Measurements from ENCODE around the gene FLNB. TPM values are rescaled to one million over a fixed set of nuclear protein-coding genes. Genes with fewer than 3 reads are reported as not detected.
"Not testable (repeated sequence)": the region's sequence is repeated elsewhere in the genome, so short reads cannot be mapped to it uniquely, and the experiment has no call there.

FLNB gene
- total RNA-seq, 1 donor from 2014 or later, result 83.3 TPM

DNA sequence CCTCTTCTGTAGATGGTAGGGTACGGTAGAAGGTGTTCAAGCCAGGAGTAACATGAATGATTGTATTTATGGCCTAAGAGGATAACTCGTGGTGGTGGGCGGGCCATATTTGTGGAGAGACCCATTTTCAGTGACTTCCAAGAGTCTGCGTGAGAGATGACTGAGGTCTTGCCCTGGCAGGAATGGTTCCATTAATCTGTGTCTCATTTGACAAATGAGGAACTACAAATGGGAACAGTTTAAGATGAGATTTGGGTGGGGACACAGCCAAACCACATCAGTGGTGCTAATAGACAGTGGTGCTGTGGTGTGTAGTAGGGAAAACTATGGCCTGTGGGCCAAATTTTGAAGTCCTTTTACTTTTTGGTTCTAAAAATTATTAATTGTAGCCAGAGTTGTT is 47.1 kb downstream of the FLNB start:
- Histone ChIP-seq H3K4me1 (peaks cover 42% of the 10 kb centered on the region), H3K9me3 (no peaks in the 10 kb centered on the region), H3K27ac (no peak overlapping the region), H3K36me3 (no peaks in the 10 kb centered on the region), H3K27me3 (ENCODE audit: low read depth) (no peaks in the 10 kb centered on the region), H3K4me3 (no peak overlapping the region)
- DNase-seq (no peak), ATAC-seq (no peak)
- TF ChIP-seq, protein P1, sequence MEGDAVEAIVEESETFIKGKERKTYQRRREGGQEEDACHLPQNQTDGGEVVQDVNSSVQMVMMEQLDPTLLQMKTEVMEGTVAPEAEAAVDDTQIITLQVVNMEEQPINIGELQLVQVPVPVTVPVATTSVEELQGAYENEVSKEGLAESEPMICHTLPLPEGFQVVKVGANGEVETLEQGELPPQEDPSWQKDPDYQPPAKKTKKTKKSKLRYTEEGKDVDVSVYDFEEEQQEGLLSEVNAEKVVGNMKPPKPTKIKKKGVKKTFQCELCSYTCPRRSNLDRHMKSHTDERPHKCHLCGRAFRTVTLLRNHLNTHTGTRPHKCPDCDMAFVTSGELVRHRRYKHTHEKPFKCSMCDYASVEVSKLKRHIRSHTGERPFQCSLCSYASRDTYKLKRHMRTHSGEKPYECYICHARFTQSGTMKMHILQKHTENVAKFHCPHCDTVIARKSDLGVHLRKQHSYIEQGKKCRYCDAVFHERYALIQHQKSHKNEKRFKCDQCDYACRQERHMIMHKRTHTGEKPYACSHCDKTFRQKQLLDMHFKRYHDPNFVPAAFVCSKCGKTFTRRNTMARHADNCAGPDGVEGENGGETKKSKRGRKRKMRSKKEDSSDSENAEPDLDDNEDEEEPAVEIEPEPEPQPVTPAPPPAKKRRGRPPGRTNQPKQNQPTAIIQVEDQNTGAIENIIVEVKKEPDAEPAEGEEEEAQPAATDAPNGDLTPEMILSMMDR (IDR thresholded peaks at IDR 0.05), result no peak
- intact Hi-C loops (cut with DNase I), result no loop called here

DNA sequence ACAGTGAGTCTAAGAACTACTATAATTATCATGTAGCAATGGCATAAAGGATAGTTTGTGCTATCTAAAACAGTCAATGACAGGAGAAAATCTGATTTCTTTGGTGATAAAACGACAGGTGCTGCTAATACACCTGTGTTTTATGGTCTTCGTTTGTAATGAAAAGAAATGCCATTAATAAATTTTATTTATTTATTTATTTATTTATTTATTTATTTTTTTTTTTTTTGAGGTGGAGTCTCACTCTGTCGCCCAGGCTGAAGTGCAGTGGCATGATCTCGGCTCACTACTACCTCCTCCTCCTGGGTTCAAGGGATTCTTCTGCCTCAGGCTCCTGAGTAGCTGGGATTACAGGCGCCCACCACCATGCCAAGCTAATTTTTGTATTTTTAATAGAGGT is 47.7 kb downstream of the FLNB start:
- ATAC-seq; DNase-seq; H3K36me3 ChIP-seq; H3K27me3 ChIP-seq (ENCODE audit: low read depth); H3K4me3 ChIP-seq; H3K9me3 ChIP-seq; intact Hi-C loops (cut with DNase I); H3K27ac ChIP-seq: not testable (repeated sequence)
- peaks cover 37% of the 10 kb centered on the region for H3K4me1 ChIP-seq

DNA sequence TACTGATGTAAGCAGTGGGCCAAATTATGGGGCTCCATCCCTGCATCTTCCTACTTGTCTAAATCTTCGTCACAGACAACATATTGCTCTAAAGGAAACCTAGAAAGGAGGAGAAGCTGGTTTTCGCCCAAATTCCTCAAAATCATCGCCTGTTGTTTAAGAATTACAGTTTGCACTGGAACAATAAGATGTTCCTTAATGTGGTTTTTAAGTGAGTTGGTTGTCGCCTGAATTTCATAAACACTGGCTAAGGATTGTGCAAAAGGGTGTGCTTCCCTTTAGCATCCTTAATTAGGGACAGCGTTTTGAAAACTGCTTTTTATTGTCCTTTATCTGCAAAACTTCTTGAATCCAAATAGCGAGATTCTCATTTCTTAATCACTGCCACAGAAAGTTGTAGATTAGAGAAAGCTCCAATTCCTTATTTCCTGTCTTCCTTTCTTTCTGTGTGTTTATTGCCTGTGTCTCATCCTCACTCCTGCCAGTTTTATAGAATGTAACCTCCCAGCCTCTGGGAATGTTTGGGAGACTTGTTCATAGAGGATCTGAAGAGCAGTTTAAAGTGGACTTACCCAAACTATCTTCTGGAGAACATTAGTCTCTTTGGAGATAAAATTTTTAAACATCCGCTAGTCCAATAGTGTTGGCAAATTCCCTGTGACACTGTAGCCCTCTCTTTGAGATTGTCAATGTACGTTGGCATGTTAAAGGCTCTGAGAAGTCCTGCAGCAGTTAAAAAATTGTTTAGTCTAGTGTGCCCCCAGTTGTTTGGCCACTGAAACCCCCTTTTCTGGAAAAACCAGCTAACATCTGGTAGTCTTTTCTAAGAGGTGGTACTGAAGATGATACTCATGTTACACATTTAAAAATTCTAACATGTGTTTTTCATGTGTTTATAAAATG is 50.4 kb downstream of the FLNB start:
- TF ChIP-seq, protein P1 (IDR thresholded peaks at IDR 0.05), result no peak
- Histone ChIP-seq H3K36me3 (no peaks in the 10 kb centered on the region), H3K27ac (peak overlapping the region; percentile 15), H3K4me3 (no peak overlapping the region), H3K27me3 (ENCODE audit: low read depth) (no peaks in the 10 kb centered on the region), H3K4me1 (peaks cover 16% of the 10 kb centered on the region), H3K9me3 (no peaks in the 10 kb centered on the region)
- intact Hi-C loops (cut with DNase I), result no loop called here
- ATAC-seq (no peak), DNase-seq (no peak)

DNA sequence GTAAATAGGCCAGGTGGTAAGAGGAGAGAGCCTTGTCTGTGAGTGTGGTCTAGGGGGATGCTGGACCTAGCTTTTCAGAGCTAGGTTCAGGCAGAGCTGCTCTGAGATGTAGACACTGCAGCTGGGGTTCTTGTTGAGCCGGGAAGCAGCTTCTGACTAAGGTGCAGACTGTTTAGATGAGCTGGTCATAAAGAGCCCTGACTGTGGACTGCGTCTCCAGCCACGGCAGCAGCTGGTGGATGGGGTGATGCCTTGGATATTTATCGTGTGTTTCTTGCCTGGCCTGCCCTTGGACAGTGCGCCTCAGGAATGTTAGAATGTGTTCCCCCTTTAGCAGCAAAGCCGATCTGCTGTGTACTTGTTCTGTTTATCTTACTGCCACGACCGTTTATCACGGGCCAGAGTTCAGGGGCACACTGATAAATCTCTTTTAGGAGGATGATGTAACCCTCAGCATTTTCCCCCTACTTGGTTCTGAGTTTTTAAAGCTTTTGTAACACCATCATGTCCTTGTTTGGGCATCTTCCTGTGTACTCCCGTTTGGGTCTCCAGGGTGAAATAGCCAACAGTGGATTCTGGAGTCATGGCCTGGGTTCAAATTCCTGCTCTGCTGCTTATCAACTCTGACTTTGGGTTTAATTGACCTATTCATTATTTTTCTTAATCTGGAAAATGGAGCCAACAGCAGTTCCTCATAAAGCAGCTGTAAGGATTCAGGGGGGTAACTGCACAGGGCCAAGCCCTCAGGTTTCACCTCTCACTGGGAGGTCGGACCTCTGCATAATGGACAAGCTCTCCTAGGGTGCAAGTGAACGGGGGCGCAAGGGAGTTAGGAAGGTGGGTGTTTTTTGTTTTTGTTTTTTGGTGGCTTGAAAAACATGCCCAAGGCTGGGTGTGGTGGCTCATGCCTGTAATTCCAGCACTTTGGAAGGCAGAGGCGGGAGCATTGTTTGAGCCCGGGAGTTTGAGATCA is 51.4 kb downstream of the FLNB start:
- Histone ChIP-seq H3K36me3 (no peaks in the 10 kb centered on the region), H3K4me3 (no peak overlapping the region), H3K9me3 (no peaks in the 10 kb centered on the region), H3K4me1 (peaks cover 16% of the 10 kb centered on the region), H3K27ac (peak overlapping the region; percentile 15), H3K27me3 (ENCODE audit: low read depth) (no peaks in the 10 kb centered on the region)
- no peak for DNase-seq
- TF ChIP-seq, protein P1 (IDR thresholded peaks at IDR 0.05), result no peak
- peak; percentile 65 to 66 for ATAC-seq
- intact Hi-C loops (cut with DNase I), result no loop called here

DNA sequence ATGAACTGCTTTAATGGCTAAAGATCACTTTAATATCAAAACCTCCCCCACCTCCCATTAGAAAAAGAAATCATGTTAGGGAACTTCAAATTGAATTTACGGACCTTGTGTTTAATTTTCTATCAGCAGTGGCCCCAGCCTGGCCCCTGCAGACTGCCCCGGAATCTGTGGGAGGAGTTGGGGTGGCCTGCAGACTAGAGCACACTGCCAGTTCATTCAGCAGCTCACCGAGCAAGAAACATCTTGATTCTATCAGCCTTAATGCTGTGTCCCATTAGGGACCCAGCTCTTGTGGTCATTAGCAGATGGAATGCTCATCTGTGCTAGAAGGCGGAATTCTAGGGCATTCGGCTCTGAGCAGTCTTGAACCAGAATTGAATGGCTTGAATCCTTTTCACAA is 54.2 kb downstream of the FLNB start:
- ATAC-seq (no peak), DNase-seq (no peak)
- Histone ChIP-seq H3K9me3 (no peaks in the 10 kb centered on the region), H3K27ac (no peak overlapping the region), H3K4me3 (no peak overlapping the region), H3K4me1 (peaks cover 16% of the 10 kb centered on the region), H3K36me3 (no peaks in the 10 kb centered on the region), H3K27me3 (ENCODE audit: low read depth) (no peaks in the 10 kb centered on the region)
- intact Hi-C loops (cut with DNase I), result no loop called here
- TF ChIP-seq, protein P1 (IDR thresholded peaks at IDR 0.05), result no peak

Measured in lower lobe of right lung (tissue), 2 donors.